ENCODE measurements around the gene ROR1.

Gene ROR1

GRCh38 chr1:63890468-63890867, 116.7 kb downstream of the ROR1 start:
- no peak for DNase-seq

GRCh38 chr1:63891060-63891690, 117.4 kb downstream of the ROR1 start:
- DNase-seq = no peak

- no peak for DNase-seq
These were observed 119.0 kb downstream of the ROR1 start for GRCh38 chr1:63892632-63893395.

GRCh38 chr1:63893976-63894375, 120.2 kb downstream of the ROR1 start:
- DNase-seq = no peak

GRCh38 chr1:63894627-63895265, 120.9 kb downstream of the ROR1 start:
- DNase-seq = no peak

- DNase-seq = no peak
These were observed 122.9 kb downstream of the ROR1 start for GRCh38 chr1:63896755-63897154.

- DNase-seq = no peak
These were observed 124.8 kb downstream of the ROR1 start for GRCh38 chr1:63898428-63899196.

GRCh38 chr1:63901094-63901493, 127.3 kb downstream of the ROR1 start:
- DNase-seq = no peak

GRCh38 chr1:63902844-63903589, 129.2 kb downstream of the ROR1 start:
- DNase-seq = no peak

- no peak for DNase-seq
These were observed 130.3 kb downstream of the ROR1 start for GRCh38 chr1:63903947-63904610.

- no peak for DNase-seq
These were observed 131.0 kb downstream of the ROR1 start for GRCh38 chr1:63904826-63905225.

GRCh38 chr1:63906047-63906704, 132.4 kb downstream of the ROR1 start:
- DNase-seq = no peak

GRCh38 chr1:63907051-63907450, 133.2 kb downstream of the ROR1 start:
- no peak for DNase-seq

GRCh38 chr1:63908016-63908415, 134.2 kb downstream of the ROR1 start:
- no peak for DNase-seq

- no peak for DNase-seq
These were observed 135.7 kb downstream of the ROR1 start for GRCh38 chr1:63909526-63909925.

GRCh38 chr1:63911049-63911448, 137.2 kb downstream of the ROR1 start:
- no peak for DNase-seq

GRCh38 chr1:63912643-63913042, 138.8 kb downstream of the ROR1 start:
- DNase-seq = no peak

GRCh38 chr1:63913533-63913932, 139.7 kb downstream of the ROR1 start:
- DNase-seq = no peak

GRCh38 chr1:63914241-63914640, 140.4 kb downstream of the ROR1 start:
- DNase-seq = no peak

- DNase-seq = no peak
These were observed 140.9 kb downstream of the ROR1 start for GRCh38 chr1:63914706-63915105.

- no peak for DNase-seq
These were observed 141.3 kb downstream of the ROR1 start for GRCh38 chr1:63915121-63915520.
